Endothelial cell of umbilical vein (primary cell): ENCODE data around the gene CPZ.

Experiments
- CTCF ChIP-seq, 2 donors: IDR thresholded peaks; 1 replicate in 1 of 2; 2 replicates in 1 of 2; pipeline ENCODE4 v1.5.1; 2011; ENCODE audit warnings: low read length in 2 of 2, mild to moderate bottlenecking in 2 of 2, moderate library complexity in 2 of 2, control low read depth in 1 of 2, inconsistent platforms in 1 of 2, low read depth in 1 of 2; ENCODE audit not compliant: insufficient read depth in 1 of 2; ENCODE audit errors: extremely low read depth in 1 of 2
- TF ChIP-seq, protein P1 (sequence below): IDR thresholded peaks from 2 replicates; pipeline ENCODE4 v1.6.1; 2011; ENCODE audit not compliant: insufficient read depth, insufficient read length

- TF ChIP-seq, protein P1, sequence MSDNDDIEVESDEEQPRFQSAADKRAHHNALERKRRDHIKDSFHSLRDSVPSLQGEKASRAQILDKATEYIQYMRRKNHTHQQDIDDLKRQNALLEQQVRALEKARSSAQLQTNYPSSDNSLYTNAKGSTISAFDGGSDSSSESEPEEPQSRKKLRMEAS = no peak
- no peak for TF ChIP-seq CTCF (IDR thresholded peaks at IDR 0.05; ENCODE audit: extremely low read depth in 1 of 2, insufficient read depth in 1 of 2, low read depth in 1 of 2, low read length in 2 of 2)
These were observed 45.0 kb downstream of the CPZ start for GRCh38 chr4:8637456-8637984.
